Small intestine (tissue), 7 donors: ENCODE measurements around the gene BZW2. TPM values are rescaled to one million over a fixed set of nuclear protein-coding genes. Genes with fewer than 3 reads are reported as not detected.

ENCODE experiments used
- DNase-seq, 2 donors: peaks; one replicate each; pipeline versions ENCODE4 v3.0.0 to v3.0.0-alpha.2; 2013
- FAIRE-seq: peaks from 2 replicates; lab custom pipeline; 2012; peaks lifted over from hg19 to GRCh38; lab: Jason Lieb, UNC
- H3K27ac ChIP-seq, 3 donors: one replicate each; pipeline ENCODE4 v1.5.1; 2013; ENCODE audit warnings: low read length in 2 of 3, mild to moderate bottlenecking in 2 of 3, control low read depth in 1 of 3, inconsistent platforms in 1 of 3, low read depth in 1 of 3, moderate library complexity in 1 of 3
- H3K27me3 ChIP-seq, 3 donors: one replicate each; pipeline ENCODE4 v1.6.1; 2013; ENCODE audit warnings: low read length in 3 of 3, inconsistent platforms in 1 of 3; ENCODE audit not compliant: control insufficient read depth in 3 of 3, insufficient read depth in 3 of 3
- H3K36me3 ChIP-seq, 3 donors: one replicate each; pipeline ENCODE4 v1.6.1; 2013; ENCODE audit warnings: low read length in 3 of 3, inconsistent platforms in 1 of 3, low read depth in 1 of 3, mild to moderate bottlenecking in 1 of 3, moderate library complexity in 1 of 3; ENCODE audit not compliant: control insufficient read depth in 3 of 3, insufficient read depth in 2 of 3
- H3K4me1 ChIP-seq, 3 donors: one replicate each; pipeline ENCODE4 v1.6.1; 2013; ENCODE audit warnings: low read length in 2 of 3, inconsistent platforms in 1 of 3, low read depth in 1 of 3, mild to moderate bottlenecking in 1 of 3, moderate library complexity in 1 of 3; ENCODE audit not compliant: control insufficient read depth in 3 of 3, insufficient read depth in 2 of 3
- H3K4me3 ChIP-seq, 3 donors: one replicate each; pipeline ENCODE4 v1.5.1; 2013; ENCODE audit warnings: low read length in 3 of 3, control low read depth in 1 of 3, inconsistent platforms in 1 of 3, low read depth in 1 of 3, mild to moderate bottlenecking in 1 of 3, moderate library complexity in 1 of 3
- H3K9me3 ChIP-seq, 2 donors: one replicate each; pipeline ENCODE4 v1.6.1; 2013; ENCODE audit warnings: low read depth in 1 of 2, low read length in 1 of 2; ENCODE audit not compliant: control insufficient read depth in 2 of 2, insufficient read depth in 1 of 2
- WGBS, 3 donors: extraction: QIAGEN DNeasy Blood & Tissue Kit; methylation state at CpG; one replicate each; pipeline ENCODE4 v1.1.7; 2013; 5-methylcytosine and 5-hydroxymethylcytosine counted together
- polyA plus RNA-seq, 4 donors: library from polyadenylated mRNA; stranded (reverse) in 3 of 4; unstranded in 1 of 4; fragments of 200-250 nt in 3 of 4; fragments of 120-200 nt in 1 of 4; gene quantifications; one replicate each; pipeline versions ENCODE4 v1.2.1 to v1.2.3, GENCODE V29; 2013
- donor health status: healthy with polysubstance abuse.
- donor health status: control.
- donor health status: control.
- donor health status: Bipolar disorder and iron deficiency.
- donor health status: healthy.

Gene BZW2
- polyA plus RNA-seq, 4 donors: 21.9 to 68.1 (median 45.6) TPM

DNA sequence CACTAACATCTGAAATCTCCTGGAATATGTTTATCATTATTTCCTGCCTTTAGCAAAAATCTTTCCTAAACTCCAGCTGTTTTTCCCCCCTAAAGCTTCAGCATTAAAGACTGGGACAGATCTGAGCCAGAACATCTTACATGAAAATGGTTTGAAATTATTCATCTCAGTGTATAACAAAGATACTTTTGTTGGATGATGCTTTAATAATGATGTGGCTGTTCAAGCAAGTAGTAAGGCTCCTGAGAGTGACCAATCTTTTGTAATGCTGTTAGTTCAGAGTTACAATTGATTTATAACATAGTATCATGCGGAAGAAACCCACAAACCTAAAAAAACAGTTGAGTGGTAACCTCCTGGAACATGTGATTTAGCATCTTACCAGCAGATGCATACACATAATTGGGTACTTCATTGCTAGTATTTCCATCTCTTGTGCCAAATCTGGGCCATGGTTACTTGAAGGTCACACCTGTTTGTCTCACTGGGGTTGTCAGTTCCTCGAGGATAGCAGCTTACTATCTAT is 1.5 kb downstream of the BZW2 start:
- no peak overlapping the region for H3K27ac ChIP-seq
- peak overlapping the region in 2 of 3 donors; percentile 83 to 99 for H3K4me3 ChIP-seq
- H3K36me3 ChIP-seq: no peaks in the 10 kb centered on the region
- FAIRE-seq (no peak), DNase-seq (no peak)
- H3K4me1 ChIP-seq: peaks cover 5 to 19% (median 15%) of the 10 kb centered on the region in 3 donors
- H3K9me3 ChIP-seq: no peaks in the 10 kb centered on the region
- 29 to 40% (median 32%) methylated on average over 2 of the region's 2 CpGs for WGBS, 3 donors
- H3K27me3 ChIP-seq: no peaks in the 10 kb centered on the region

DNA sequence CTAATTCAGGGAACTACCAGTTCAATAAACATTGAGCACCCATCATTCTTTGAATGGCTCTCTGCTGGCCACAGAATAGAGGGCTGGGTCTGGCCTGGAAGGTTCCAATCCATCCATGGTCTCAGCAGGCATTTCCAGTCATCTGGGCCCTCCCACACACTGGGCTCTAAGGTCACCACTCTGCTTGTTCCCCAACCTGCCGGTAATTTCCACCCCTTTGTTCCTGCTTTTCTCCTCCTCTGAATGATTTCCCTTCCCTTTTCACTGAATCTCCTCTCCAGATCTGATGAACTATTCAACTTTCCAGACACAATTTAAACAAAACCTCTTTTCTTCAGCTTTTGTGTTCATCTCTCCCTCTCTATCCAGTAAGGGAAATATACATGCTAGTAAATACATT is 2.6 kb downstream of the BZW2 start:
- no peaks in the 10 kb centered on the region for H3K27me3 ChIP-seq
- H3K36me3 ChIP-seq: no peaks in the 10 kb centered on the region
- FAIRE-seq: no peak
- WGBS, 3 donors: 10 to 47% (median 36%) methylated on average over 1 of the region's 1 CpG
- peak overlapping the region in 1 of 3 donors; percentile 11 for H3K27ac ChIP-seq
- H3K4me1 ChIP-seq: peaks cover 4 to 16% (median 15%) of the 10 kb centered on the region in 3 donors
- no peak overlapping the region for H3K4me3 ChIP-seq
- DNase-seq: peak; percentile 27 to 38
- no peaks in the 10 kb centered on the region for H3K9me3 ChIP-seq

DNA sequence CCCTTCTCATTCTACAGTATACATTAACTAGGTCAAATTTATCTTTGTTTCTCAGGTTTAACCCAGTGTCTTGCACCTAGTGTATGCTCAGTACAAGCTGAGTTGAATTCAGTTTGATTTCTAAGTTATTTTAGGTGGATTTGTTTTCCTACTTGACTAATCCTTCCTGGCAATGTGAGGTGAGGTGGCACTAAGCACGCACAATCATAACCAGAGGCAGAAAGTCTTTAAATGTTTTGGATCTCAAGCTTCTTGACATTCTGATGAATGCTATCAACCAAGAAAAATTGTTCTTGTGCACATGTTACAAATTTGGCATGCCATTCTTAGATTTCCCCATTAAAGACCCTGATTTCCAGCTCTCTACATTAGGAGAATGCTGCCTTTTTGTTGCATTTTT is 3.2 kb downstream of the BZW2 start:
- Histone ChIP-seq H3K27ac (no peak overlapping the region), H3K9me3 (no peaks in the 10 kb centered on the region), H3K4me1 (peaks cover 4 to 11% (median 9%) of the 10 kb centered on the region in 3 donors), H3K36me3 (no peaks in the 10 kb centered on the region), H3K27me3 (no peaks in the 10 kb centered on the region), H3K4me3 (no peak overlapping the region)
- no peak for FAIRE-seq
- 88 to 96% (median 95%) methylated on average over 1 of the region's 1 CpG for whole genome bisulfite sequencing, 3 donors
- DNase-seq: no peak

DNA sequence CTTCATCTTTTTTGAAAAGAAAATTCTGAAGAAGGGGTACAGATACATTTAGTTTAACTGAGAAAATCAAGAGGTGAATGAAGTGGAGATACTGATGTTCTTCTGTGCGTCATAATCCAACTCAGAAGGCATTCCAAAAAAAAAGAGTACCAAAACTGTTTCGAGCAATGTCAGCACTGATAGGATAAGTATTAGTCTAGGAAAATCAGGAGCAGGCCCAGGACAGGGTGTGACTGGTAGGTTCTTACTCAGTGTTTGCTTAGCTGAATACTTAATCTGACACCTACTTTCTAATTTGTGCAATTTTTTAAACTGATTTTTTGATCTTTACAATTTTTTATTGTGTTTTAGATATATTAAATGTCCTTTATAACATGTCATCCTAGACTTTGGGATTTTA is 4.3 kb downstream of the BZW2 start:
- no peaks in the 10 kb centered on the region for H3K9me3 ChIP-seq
- no peak for FAIRE-seq
- DNase-seq: no peak
- no peaks in the 10 kb centered on the region for H3K27me3 ChIP-seq
- H3K27ac ChIP-seq: no peak overlapping the region
- H3K36me3 ChIP-seq: no peaks in the 10 kb centered on the region
- peaks cover 4 to 11% (median 8%) of the 10 kb centered on the region in 3 donors for H3K4me1 ChIP-seq
- WGBS, 3 donors: 85 to 96% (median 94%) methylated on average over 2 of the region's 2 CpGs
- no peak overlapping the region for H3K4me3 ChIP-seq

DNA sequence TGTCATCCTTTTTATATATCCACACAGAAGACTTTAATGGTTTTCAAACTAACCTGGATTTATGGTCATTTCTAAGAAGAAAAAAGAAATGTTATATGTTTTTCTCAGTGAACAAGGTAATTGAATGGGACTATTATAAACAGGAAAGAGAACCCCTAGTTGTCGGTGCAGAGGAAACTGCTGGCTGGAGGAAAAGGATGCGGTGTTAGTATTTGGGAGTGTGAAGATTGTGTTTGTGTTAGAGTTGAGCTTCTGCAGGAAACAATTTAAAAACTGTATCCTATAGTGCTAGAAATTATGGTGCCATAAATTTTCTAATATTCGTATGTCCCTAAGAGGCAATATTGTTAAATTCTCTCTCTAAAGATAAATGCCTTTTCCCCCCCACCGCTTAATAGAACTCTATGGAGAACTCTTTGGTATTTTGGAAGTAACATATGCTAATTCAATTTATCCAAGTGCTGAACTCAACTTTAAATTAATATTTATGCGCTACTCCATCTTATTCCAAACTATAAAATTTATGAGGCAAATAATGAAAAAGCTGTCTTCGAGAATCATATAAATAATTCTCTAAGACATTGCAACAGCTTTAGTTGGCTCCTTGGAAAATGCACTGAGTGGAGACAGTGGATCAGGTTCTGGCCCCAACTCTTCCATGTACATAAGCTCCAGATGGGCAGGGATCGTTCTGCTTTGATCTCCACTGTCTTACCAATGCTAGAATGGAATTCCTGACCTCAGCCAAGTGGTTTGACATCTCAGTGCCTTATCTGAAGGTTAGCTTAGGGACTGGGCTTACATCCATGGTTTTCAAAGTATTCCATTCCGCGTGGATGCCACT is 5.6 kb downstream of the BZW2 start:
- Histone ChIP-seq H3K27ac (no peak overlapping the region), H3K9me3 (no peaks in the 10 kb centered on the region), H3K4me3 (no peak overlapping the region), H3K36me3 (no peaks in the 10 kb centered on the region), H3K27me3 (no peaks in the 10 kb centered on the region), H3K4me1 (peaks cover 4 to 11% (median 8%) of the 10 kb centered on the region in 3 donors)
- 60 to 89% (median 78%) methylated on average over 9 of the region's 9 CpGs for WGBS, 3 donors
- DNase-seq (no peak), FAIRE-seq (no peak)

DNA sequence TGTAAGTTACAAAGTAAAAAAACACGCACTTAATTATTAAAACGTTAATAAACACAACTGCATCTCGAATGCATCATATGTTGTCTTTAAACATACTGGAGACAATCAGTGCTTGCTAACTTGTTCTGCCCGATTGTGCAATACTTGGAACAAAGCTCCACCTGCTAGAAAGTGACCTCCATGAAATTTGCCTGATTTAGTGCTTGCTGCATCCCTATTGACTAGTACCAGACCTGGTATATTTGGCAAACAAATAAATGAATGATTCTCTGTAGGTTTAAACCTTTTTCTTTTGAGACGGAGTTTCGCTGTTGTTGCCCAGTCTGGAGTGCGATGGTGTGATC is 6.2 kb downstream of the BZW2 start:
- FAIRE-seq: no peak

DNA sequence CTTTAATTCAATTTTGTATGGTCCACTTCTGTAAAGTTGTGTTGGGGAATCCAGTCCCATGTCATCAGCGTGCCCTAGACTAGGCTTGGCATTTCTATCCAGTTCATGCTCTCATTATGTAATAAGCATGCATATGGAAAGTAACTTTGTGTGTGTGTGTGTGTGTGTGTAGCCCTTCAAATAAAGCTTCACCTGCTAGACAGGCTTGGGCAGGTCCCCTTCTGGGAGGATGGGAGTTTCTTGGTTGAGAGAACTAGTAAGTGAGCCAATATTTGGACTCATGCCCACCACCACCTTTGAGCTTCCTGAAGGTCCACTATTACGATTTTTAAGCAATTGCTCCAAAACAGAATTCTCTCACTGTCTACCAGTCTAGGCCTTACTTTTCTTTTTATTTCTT is 6.9 kb downstream of the BZW2 start:
- no peaks in the 10 kb centered on the region for H3K36me3 ChIP-seq
- no peaks in the 10 kb centered on the region for H3K9me3 ChIP-seq
- FAIRE-seq (no peak), DNase-seq (no peak)
- peaks cover 2 to 11% (median 4%) of the 10 kb centered on the region in 3 donors for H3K4me1 ChIP-seq
- WGBS, 3 donors: 77 to 83% (median 82%) methylated on average over 2 of the region's 2 CpGs
- no peak overlapping the region for H3K27ac ChIP-seq
- no peaks in the 10 kb centered on the region for H3K27me3 ChIP-seq
- no peak overlapping the region for H3K4me3 ChIP-seq

More for the DNA sequence above, 6.2 kb downstream of the BZW2 start:
- Histone ChIP-seq H3K27ac (no peak overlapping the region), H3K27me3 (no peaks in the 10 kb centered on the region), H3K9me3 (no peaks in the 10 kb centered on the region), H3K36me3 (no peaks in the 10 kb centered on the region), H3K4me3 (no peak overlapping the region), H3K4me1 (peaks cover 4 to 11% (median 7%) of the 10 kb centered on the region in 3 donors)
- WGBS, 3 donors: 83 to 93% (median 92%) methylated on average over 7 of the region's 7 CpGs
- DNase-seq: no peak

DNA sequence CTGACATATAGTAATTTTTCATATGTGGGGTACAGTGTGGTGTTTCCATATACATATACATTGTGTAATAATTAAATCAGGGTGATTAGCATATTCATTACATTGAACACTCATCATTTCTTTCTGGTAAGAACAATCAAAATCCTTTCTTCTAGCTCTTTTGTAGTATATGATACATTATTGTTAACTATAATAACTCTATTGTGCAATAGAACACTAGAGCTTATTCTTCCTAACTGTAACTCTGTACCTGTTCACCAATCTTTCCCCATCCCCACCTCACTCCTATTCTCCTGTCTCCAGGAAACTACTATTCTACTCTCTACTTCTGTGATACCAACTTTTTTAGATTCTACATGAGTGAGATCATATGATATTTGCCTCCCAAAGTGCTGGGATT is 9.4 kb downstream of the BZW2 start:
- H3K4me1 ChIP-seq: peaks cover 0 to 8% (median 5%) of the 10 kb centered on the region in 3 donors
- no peak overlapping the region for H3K27ac ChIP-seq
- FAIRE-seq: no peak
- DNase-seq: no peak
- H3K4me3 ChIP-seq: no peak overlapping the region
- no peaks in the 10 kb centered on the region for H3K36me3 ChIP-seq
- H3K27me3 ChIP-seq: no peaks in the 10 kb centered on the region
- H3K9me3 ChIP-seq: no peaks in the 10 kb centered on the region
